ENCODE results near the gene ACKR3. TPM values are rescaled to one million over a fixed set of nuclear protein-coding genes. Genes with fewer than 3 reads are reported as not detected.

The ACKR3 gene
- total and polyA plus RNA-seq, 2 donors (not counting 1 experiment from before 2014, with no cell fraction given), result 7.1 to 15.3 TPM

- H3K27ac ChIP-seq (ENCODE audit: low read length in 2 of 2), result no peak overlapping the region
- no peaks in the 10 kb centered on the region for H3K4me1 Mint-ChIP-seq
- peaks cover 32% of the 10 kb centered on the region for H3K27me3 Mint-ChIP-seq
- no peak overlapping the region for H3K4me3 ChIP-seq (ENCODE audit: control extremely low read depth in 1 of 5, extremely low read depth in 1 of 5, insufficient read depth in 1 of 5, low read depth in 2 of 5, low read length in 4 of 5)
- no peak overlapping the region for H2AFZ ChIP-seq (ENCODE audit: insufficient read depth, low read depth, low read length, poor library complexity, severe bottlenecking)
- 87% methylated on average over 5 of the region's 5 CpGs for WGBS (ENCODE audit: insufficient coverage)
- DNase-seq (no peak), ATAC-seq (ENCODE audit: low read depth) (no peak)
- no peaks in the 10 kb centered on the region for H3K36me3 ChIP-seq (replicated peaks in 1 of 2; ENCODE audit: control extremely low read depth in 1 of 2, control insufficient read depth in 1 of 2, extremely low read depth in 1 of 2, insufficient read depth in 2 of 2, low read length in 1 of 2)
- no peak overlapping the region for H3K4me3 Mint-ChIP-seq
- no peak overlapping the region for H3K4me2 ChIP-seq (replicated peaks; ENCODE audit: low read depth, low read length, poor library complexity, severe bottlenecking)
- H3K9me3 Mint-ChIP-seq (ENCODE audit: insufficient read depth), result no peaks in the 10 kb centered on the region
- TF ChIP-seq EZH2 (IDR thresholded peaks at IDR 0.05; ENCODE audit: borderline replicate concordance, insufficient read depth, low read depth, low read length, poor library complexity, severe bottlenecking), result no peak
- TF ChIP-seq, protein P1, sequence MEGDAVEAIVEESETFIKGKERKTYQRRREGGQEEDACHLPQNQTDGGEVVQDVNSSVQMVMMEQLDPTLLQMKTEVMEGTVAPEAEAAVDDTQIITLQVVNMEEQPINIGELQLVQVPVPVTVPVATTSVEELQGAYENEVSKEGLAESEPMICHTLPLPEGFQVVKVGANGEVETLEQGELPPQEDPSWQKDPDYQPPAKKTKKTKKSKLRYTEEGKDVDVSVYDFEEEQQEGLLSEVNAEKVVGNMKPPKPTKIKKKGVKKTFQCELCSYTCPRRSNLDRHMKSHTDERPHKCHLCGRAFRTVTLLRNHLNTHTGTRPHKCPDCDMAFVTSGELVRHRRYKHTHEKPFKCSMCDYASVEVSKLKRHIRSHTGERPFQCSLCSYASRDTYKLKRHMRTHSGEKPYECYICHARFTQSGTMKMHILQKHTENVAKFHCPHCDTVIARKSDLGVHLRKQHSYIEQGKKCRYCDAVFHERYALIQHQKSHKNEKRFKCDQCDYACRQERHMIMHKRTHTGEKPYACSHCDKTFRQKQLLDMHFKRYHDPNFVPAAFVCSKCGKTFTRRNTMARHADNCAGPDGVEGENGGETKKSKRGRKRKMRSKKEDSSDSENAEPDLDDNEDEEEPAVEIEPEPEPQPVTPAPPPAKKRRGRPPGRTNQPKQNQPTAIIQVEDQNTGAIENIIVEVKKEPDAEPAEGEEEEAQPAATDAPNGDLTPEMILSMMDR (IDR thresholded peaks at IDR 0.05), result no peak
- ChIA-PET POLR2A (no interaction called here), CTCF (no interaction called here)
- no peaks in the 10 kb centered on the region for H4K20me1 ChIP-seq (ENCODE audit: control insufficient read depth, insufficient read depth, low read length, poor library complexity, severe bottlenecking)
- no peaks in the 10 kb centered on the region for H3K27me3 ChIP-seq (replicated peaks in 1 of 4; ENCODE audit: control extremely low read depth in 1 of 4, control insufficient read depth in 3 of 4, insufficient read depth in 4 of 4, low read length in 3 of 4)
- H3K27ac Mint-ChIP-seq, result no peak overlapping the region
- H3K9me3 ChIP-seq (ENCODE audit: control extremely low read depth in 1 of 3, control insufficient read depth in 2 of 3, insufficient read depth in 1 of 3, low read length in 2 of 3), result no peaks in the 10 kb centered on the region
- no peaks in the 10 kb centered on the region for H3K79me2 ChIP-seq (ENCODE audit: control insufficient read depth, insufficient read depth, low read length)
- no peaks in the 10 kb centered on the region for H3K4me1 ChIP-seq (ENCODE audit: control insufficient read depth in 2 of 2, insufficient read depth in 2 of 2, low read length in 2 of 2)
- intact Hi-C loops (cut with micrococcal nuclease), result no loop called here
- no peak overlapping the region for H3K9ac ChIP-seq (ENCODE audit: low read length)
Observed at GRCh38 chr2:236619910-236620612, 50.4 kb downstream of the ACKR3 start.

DNA sequence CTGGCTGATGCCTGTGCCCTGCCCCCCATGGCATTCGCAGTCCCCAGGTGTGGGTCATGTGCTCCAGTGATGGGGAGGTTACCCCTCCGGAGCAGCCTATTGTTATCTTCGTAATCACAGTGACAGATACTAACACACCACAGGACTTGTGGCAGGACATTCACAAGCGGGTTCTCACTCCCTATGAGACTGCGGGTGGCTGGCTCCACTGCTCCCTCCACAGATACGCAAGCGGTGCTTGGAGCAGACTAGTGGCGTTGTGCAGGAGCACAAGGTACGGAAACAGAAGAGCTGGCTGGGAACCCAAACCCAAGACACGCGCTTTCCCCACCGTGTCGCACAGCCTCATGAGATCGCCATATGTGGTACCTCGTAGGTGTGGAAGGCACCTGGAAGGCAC lies 52.2 kb downstream of the ACKR3 start:
- no peak for TF ChIP-seq EZH2 (IDR thresholded peaks at IDR 0.05; ENCODE audit: borderline replicate concordance, insufficient read depth, low read depth, low read length, poor library complexity, severe bottlenecking)
- TF ChIP-seq, protein P1 (IDR thresholded peaks at IDR 0.05), result no peak
- no peak overlapping the region for H3K4me3 Mint-ChIP-seq
- Histone ChIP-seq H2AFZ (ENCODE audit: insufficient read depth, low read depth, low read length, poor library complexity, severe bottlenecking) (no peak overlapping the region), H3K4me3 (ENCODE audit: control extremely low read depth in 1 of 5, extremely low read depth in 1 of 5, insufficient read depth in 1 of 5, low read depth in 2 of 5, low read length in 4 of 5) (no peak overlapping the region), H3K9ac (ENCODE audit: low read length) (no peak overlapping the region), H3K36me3 (replicated peaks in 1 of 2; ENCODE audit: control extremely low read depth in 1 of 2, control insufficient read depth in 1 of 2, extremely low read depth in 1 of 2, insufficient read depth in 2 of 2, low read length in 1 of 2) (no peaks in the 10 kb centered on the region), H3K9me3 (ENCODE audit: control extremely low read depth in 1 of 3, control insufficient read depth in 2 of 3, insufficient read depth in 1 of 3, low read length in 2 of 3) (no peaks in the 10 kb centered on the region), H4K20me1 (ENCODE audit: control insufficient read depth, insufficient read depth, low read length, poor library complexity, severe bottlenecking) (no peaks in the 10 kb centered on the region), H3K79me2 (ENCODE audit: control insufficient read depth, insufficient read depth, low read length) (no peaks in the 10 kb centered on the region), H3K4me2 (replicated peaks; ENCODE audit: low read depth, low read length, poor library complexity, severe bottlenecking) (no peak overlapping the region), H3K27me3 (replicated peaks in 1 of 4; ENCODE audit: control extremely low read depth in 1 of 4, control insufficient read depth in 3 of 4, insufficient read depth in 4 of 4, low read length in 3 of 4) (no peaks in the 10 kb centered on the region), H3K4me1 (ENCODE audit: control insufficient read depth in 2 of 2, insufficient read depth in 2 of 2, low read length in 2 of 2) (no peaks in the 10 kb centered on the region), H3K27ac (ENCODE audit: low read length in 2 of 2) (no peak overlapping the region)
- DNase-seq, result no peak
- H3K27me3 Mint-ChIP-seq, result peaks cover 27% of the 10 kb centered on the region
- no peaks in the 10 kb centered on the region for H3K9me3 Mint-ChIP-seq (ENCODE audit: insufficient read depth)
- H3K4me1 Mint-ChIP-seq, result no peaks in the 10 kb centered on the region
- intact Hi-C loops (cut with micrococcal nuclease), result no loop called here
- H3K27ac Mint-ChIP-seq, result no peak overlapping the region
- no peak for ATAC-seq (ENCODE audit: low read depth)
- POLR2A ChIA-PET, result no interaction called here
- CTCF ChIA-PET, result no interaction called here
- 91% methylated on average over 15 of the region's 15 CpGs for WGBS (ENCODE audit: insufficient coverage)
